MM.1S (cell line): ENCODE measurements around the gene ARMC9.

Source experiments
- DNase-seq: peaks from one replicate; pipeline ENCODE4 v3.0.0-alpha.2; 2015
- H2AFZ ChIP-seq: fragments of 300-600 bp; sonication (generic); 2 replicates; pipeline ENCODE4 v1.6.0; 2016; ENCODE audit warnings: antibody characterized with exemption, low read length
- H3F3A ChIP-seq: fragments of 300-600 bp; sonication (generic); 2 replicates; pipeline ENCODE4 v1.6.1; 2016; ENCODE audit warnings: mild to moderate bottlenecking, antibody characterized with exemption, low read length, moderate library complexity, mixed read lengths; ENCODE audit not compliant: insufficient read depth
- H3K27ac ChIP-seq: fragments of 300-600 bp; sonication (generic); 2 replicates; pipeline ENCODE4 v1.5.1; 2016; ENCODE audit warnings: mild to moderate bottlenecking, low read length
- H3K27me3 ChIP-seq: fragments of 300-600 bp; sonication (generic); replicated peaks from 2 replicates; pipeline ENCODE4 v1.6.0; 2016; ENCODE audit warnings: low read length; ENCODE audit not compliant: insufficient read depth
- H3K36me3 ChIP-seq: fragments of 300-600 bp; sonication (generic); replicated peaks from 2 replicates; pipeline ENCODE4 v1.6.1; 2016; ENCODE audit warnings: mild to moderate bottlenecking, low read length, mixed read lengths; ENCODE audit not compliant: insufficient read depth
- H3K4me1 ChIP-seq: fragments of 300-600 bp; sonication (generic); 2 replicates; pipeline ENCODE4 v1.6.1; 2016; ENCODE audit warnings: low read length, mixed read lengths
- H3K4me2 ChIP-seq: fragments of 300-600 bp; sonication (generic); 2 replicates; pipeline ENCODE4 v1.6.0; 2016; ENCODE audit warnings: low read depth, low read length
- H3K4me3 ChIP-seq: fragments of 300-600 bp; sonication (generic); 2 replicates; pipeline ENCODE4 v1.5.1; 2016; ENCODE audit warnings: low read length, mixed read lengths
- H3K79me2 ChIP-seq: fragments of 300-600 bp; sonication (generic); 2 replicates; pipeline ENCODE4 v1.6.1; 2016; ENCODE audit warnings: mixed run types, low read length, mixed read lengths
- H3K9ac ChIP-seq: fragments of 300-600 bp; sonication (generic); 2 replicates; pipeline ENCODE4 v1.6.1; 2016; ENCODE audit warnings: low read length, mixed read lengths
- H3K9me2 ChIP-seq: fragments of 300-600 bp; sonication (generic); replicated peaks from 2 replicates; pipeline ENCODE4 v1.6.1; 2016; ENCODE audit warnings: mild to moderate bottlenecking, low read length, mixed read lengths; ENCODE audit not compliant: insufficient read depth
- H3K9me3 ChIP-seq: fragments of 300-600 bp; sonication (generic); replicated peaks from 2 replicates; pipeline ENCODE4 v1.6.1; 2016; ENCODE audit warnings: mild to moderate bottlenecking, low read length, mixed read lengths; ENCODE audit not compliant: insufficient read depth
- H4K20me1 ChIP-seq: fragments of 300-600 bp; sonication (generic); 2 replicates; pipeline ENCODE4 v1.6.1; 2016; ENCODE audit warnings: mild to moderate bottlenecking, low read length, moderate library complexity, mixed read lengths; ENCODE audit not compliant: insufficient read depth
- EZH2 ChIP-seq: fragments of 300-600 bp; sonication (generic); optimal IDR thresholded peaks from 2 replicates; pipeline ENCODE3; 2017; ENCODE audit warnings: low read depth, mild to moderate bottlenecking, antibody characterized with exemption, low read length, mixed read lengths
- EZH2phosphoT487 ChIP-seq: fragments of 300-600 bp; sonication (generic); IDR thresholded peaks from 2 replicates; pipeline ENCODE4 v1.6.1; 2018; ENCODE audit warnings: antibody characterized with exemption, low read length
- TF ChIP-seq, protein P1 (sequence below): fragments of 300-600 bp; sonication (generic); IDR thresholded peaks from 2 replicates; pipeline ENCODE4 v1.5.1; 2016; ENCODE audit warnings: antibody characterized with exemption, low read length, mixed read lengths

Gene ARMC9

GRCh38 chr2:231228974-231229529, 30.6 kb downstream of the ARMC9 start:
- Histone ChIP-seq H3K9ac (no peak overlapping the region), H3K4me1 (no peaks in the 10 kb centered on the region), H3F3A (no peaks in the 10 kb centered on the region), H3K4me2 (no peak overlapping the region), H3K9me3 (no peaks in the 10 kb centered on the region), H3K27ac (no peak overlapping the region), H3K4me3 (no peak overlapping the region), H2AFZ (no peak overlapping the region), H3K36me3 (no peaks in the 10 kb centered on the region), H4K20me1 (no peaks in the 10 kb centered on the region), H3K27me3 (no peaks in the 10 kb centered on the region), H3K79me2 (no peaks in the 10 kb centered on the region), H3K9me2 (no peaks in the 10 kb centered on the region)
- TF ChIP-seq, protein P1, sequence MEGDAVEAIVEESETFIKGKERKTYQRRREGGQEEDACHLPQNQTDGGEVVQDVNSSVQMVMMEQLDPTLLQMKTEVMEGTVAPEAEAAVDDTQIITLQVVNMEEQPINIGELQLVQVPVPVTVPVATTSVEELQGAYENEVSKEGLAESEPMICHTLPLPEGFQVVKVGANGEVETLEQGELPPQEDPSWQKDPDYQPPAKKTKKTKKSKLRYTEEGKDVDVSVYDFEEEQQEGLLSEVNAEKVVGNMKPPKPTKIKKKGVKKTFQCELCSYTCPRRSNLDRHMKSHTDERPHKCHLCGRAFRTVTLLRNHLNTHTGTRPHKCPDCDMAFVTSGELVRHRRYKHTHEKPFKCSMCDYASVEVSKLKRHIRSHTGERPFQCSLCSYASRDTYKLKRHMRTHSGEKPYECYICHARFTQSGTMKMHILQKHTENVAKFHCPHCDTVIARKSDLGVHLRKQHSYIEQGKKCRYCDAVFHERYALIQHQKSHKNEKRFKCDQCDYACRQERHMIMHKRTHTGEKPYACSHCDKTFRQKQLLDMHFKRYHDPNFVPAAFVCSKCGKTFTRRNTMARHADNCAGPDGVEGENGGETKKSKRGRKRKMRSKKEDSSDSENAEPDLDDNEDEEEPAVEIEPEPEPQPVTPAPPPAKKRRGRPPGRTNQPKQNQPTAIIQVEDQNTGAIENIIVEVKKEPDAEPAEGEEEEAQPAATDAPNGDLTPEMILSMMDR = no peak
- no peak for TF ChIP-seq EZH2phosphoT487
- no peak for TF ChIP-seq EZH2
- DNase-seq = no peak

- no peak overlapping the region for H3K4me2 ChIP-seq
- no peaks in the 10 kb centered on the region for H4K20me1 ChIP-seq
- no peaks in the 10 kb centered on the region for H3F3A ChIP-seq
- H3K27me3 ChIP-seq = no peaks in the 10 kb centered on the region
- TF ChIP-seq EZH2phosphoT487 = no peak
- no peak for TF ChIP-seq EZH2
- TF ChIP-seq, protein P1 = no peak
- DNase-seq = no peak
- H3K27ac ChIP-seq = no peak overlapping the region
- H3K36me3 ChIP-seq = no peaks in the 10 kb centered on the region
- H3K4me1 ChIP-seq = no peaks in the 10 kb centered on the region
- no peaks in the 10 kb centered on the region for H3K9me2 ChIP-seq
- H3K9me3 ChIP-seq = no peaks in the 10 kb centered on the region
- H3K79me2 ChIP-seq = no peaks in the 10 kb centered on the region
- H2AFZ ChIP-seq = no peak overlapping the region
- no peak overlapping the region for H3K9ac ChIP-seq
- H3K4me3 ChIP-seq = no peak overlapping the region
Observed at GRCh38 chr2:231235217-231235616, 36.8 kb downstream of the ARMC9 start.

- Histone ChIP-seq H3K4me3 (no peak overlapping the region), H3K36me3 (no peaks in the 10 kb centered on the region), H3K27me3 (no peaks in the 10 kb centered on the region), H3K9me2 (no peaks in the 10 kb centered on the region), H3K27ac (no peak overlapping the region), H3K9ac (no peak overlapping the region), H3K4me1 (no peaks in the 10 kb centered on the region), H2AFZ (no peak overlapping the region), H3K4me2 (no peak overlapping the region), H3K9me3 (no peaks in the 10 kb centered on the region), H3K79me2 (no peaks in the 10 kb centered on the region), H3F3A (no peaks in the 10 kb centered on the region), H4K20me1 (no peaks in the 10 kb centered on the region)
- TF ChIP-seq EZH2phosphoT487 (no peak), EZH2 (no peak)
- TF ChIP-seq, protein P1 = no peak
- DNase-seq = no peak
Observed at GRCh38 chr2:231238689-231239088, 40.3 kb downstream of the ARMC9 start.
